ENCODE data around the gene SMIM21. TPM values are rescaled to one million over a fixed set of nuclear protein-coding genes. Genes with fewer than 3 reads are reported as not detected.

SMIM21 gene
- total RNA-seq, 4 donors from 2014 or later: not detected

GRCh38 chr18:75428490-75428889, 987 bp upstream of the SMIM21 start:
- TF ChIP-seq POLR2A (IDR thresholded peaks at IDR 0.05) (no peak), CTCF (IDR thresholded peaks at IDR 0.05 in 4 of 5, conservative IDR thresholded peaks at IDR 0.05 in 1 of 5) (no peak)
- in situ Hi-C loops (cut with MboI; ENCODE audit: low sequenced_read_pairs in 4 of 4): no loop called here
- ATAC-seq: no peak

GRCh38 chr18:75422341-75422910, 5.1 kb downstream of the SMIM21 start:
- intact Hi-C loops (cut with DNase I; ENCODE audit: low total_unique reads) (no loop called here), in situ Hi-C loops (cut with MboI; ENCODE audit: low sequenced_read_pairs in 4 of 4) (no loop called here)
- no peak for ATAC-seq
- DNase-seq: no peak
- H3K4me3 ChIP-seq: no peak overlapping the region
- TF ChIP-seq POLR2A (IDR thresholded peaks at IDR 0.05) (no peak), CTCF (IDR thresholded peaks at IDR 0.05 in 4 of 5, conservative IDR thresholded peaks at IDR 0.05 in 1 of 5) (no peak)
- no peak overlapping the region for H3K27ac ChIP-seq
- H3K4me1 ChIP-seq: no peaks in the 10 kb centered on the region
- H3K36me3 ChIP-seq: no peaks in the 10 kb centered on the region
- H3K27me3 ChIP-seq: no peaks in the 10 kb centered on the region
- H3K9me3 ChIP-seq: no peaks in the 10 kb centered on the region

More at GRCh38 chr18:75428490-75428889, 987 bp upstream of the SMIM21 start:
- H3K9me3 ChIP-seq: no peaks in the 10 kb centered on the region
- H3K4me3 ChIP-seq: no peak overlapping the region
- no peaks in the 10 kb centered on the region for H3K36me3 ChIP-seq
- H3K4me1 ChIP-seq: no peaks in the 10 kb centered on the region
- intact Hi-C loops (cut with DNase I; ENCODE audit: low total_unique reads): no loop called here
- H3K27ac ChIP-seq: no peak overlapping the region
- no peaks in the 10 kb centered on the region for H3K27me3 ChIP-seq
- no peak for DNase-seq

- no peaks in the 10 kb centered on the region for H3K27me3 ChIP-seq
- H3K9me3 ChIP-seq: no peaks in the 10 kb centered on the region
- TF ChIP-seq CTCF (IDR thresholded peaks at IDR 0.05 in 4 of 5, conservative IDR thresholded peaks at IDR 0.05 in 1 of 5): no peak
- DNase-seq (no peak), ATAC-seq (no peak)
- H3K27ac ChIP-seq: no peak overlapping the region
- no peaks in the 10 kb centered on the region for H3K4me1 ChIP-seq
- in situ Hi-C loops (cut with MboI; ENCODE audit: low sequenced_read_pairs in 4 of 4) (no loop called here), intact Hi-C loops (cut with DNase I; ENCODE audit: low total_unique reads) (no loop called here)
- no peak overlapping the region for H3K4me3 ChIP-seq
- H3K36me3 ChIP-seq: no peaks in the 10 kb centered on the region
Measured at GRCh38 chr18:75421656-75422055, 5.8 kb downstream of the SMIM21 start.

GRCh38 chr18:75418293-75419005, 9.1 kb downstream of the SMIM21 start:
- H3K9me3 ChIP-seq: no peaks in the 10 kb centered on the region
- H3K27me3 ChIP-seq: no peaks in the 10 kb centered on the region
- DNase-seq (no peak), ATAC-seq (no peak)
- H3K4me3 ChIP-seq: no peak overlapping the region
- no peak for TF ChIP-seq CTCF (IDR thresholded peaks at IDR 0.05 in 4 of 5, conservative IDR thresholded peaks at IDR 0.05 in 1 of 5)
- no peak for TF ChIP-seq POLR2A (IDR thresholded peaks at IDR 0.05)
- H3K4me1 ChIP-seq: no peaks in the 10 kb centered on the region
- no peak overlapping the region for H3K27ac ChIP-seq
- intact Hi-C loops (cut with DNase I; ENCODE audit: low total_unique reads) (no loop called here), in situ Hi-C loops (cut with MboI; ENCODE audit: low sequenced_read_pairs in 4 of 4) (no loop called here)
- H3K36me3 ChIP-seq: no peaks in the 10 kb centered on the region

Data from gastrocnemius medialis (tissue), 4 donors.